Panc1 (cell line): ENCODE results near the gene KRT5. TPM values are rescaled to one million over a fixed set of nuclear protein-coding genes. Genes with fewer than 3 reads are reported as not detected.

Experiments
- ATAC-seq: fragments of 200-7000 bp; cut with Tn5 transposase; 2 replicates; pipeline ENCODE4 v1.9.1; 2020; ENCODE audit warnings: mild to moderate bottlenecking, moderate library complexity
- BruUV-seq: library from RNA; stranded (reverse); fragments of 400-500 nt; replicated peaks from 2 replicates; lab custom pipeline; 2021; lab: Mats Ljungman, UMichigan
- CTCF ChIA-PET: fragments of 300-600 bp; sonication (Branson Sonifier 250); formaldehyde crosslinking; loops from one replicate; lab custom pipeline; 2022; ENCODE audit warnings: antibody characterized with exemption; lab: Charles Lee
- POLR2A ChIA-PET: fragments of 300-600 bp; sonication (Branson Sonifier 250); formaldehyde crosslinking; loops from one replicate; lab custom pipeline; 2022; ENCODE audit warnings: antibody characterized with exemption; lab: Charles Lee
- DNase-seq: peaks from one replicate; pipeline ENCODE4 v3.0.0-alpha.2; 2010; ENCODE audit warnings: low read depth, low spot score
- H3K27ac ChIP-seq: 2 replicates; pipeline ENCODE4 v1.5.1; 2011; ENCODE audit warnings: mild to moderate bottlenecking, low read length, inconsistent platforms
- H3K27me3 ChIP-seq: fragments of 200-500 bp; sonication (Bioruptor generic); 2 replicates; pipeline ENCODE4 v1.6.0; 2014; ENCODE audit warnings: low read length, inconsistent platforms; ENCODE audit not compliant: control insufficient read depth, insufficient read depth
- H3K36me3 ChIP-seq: fragments of 200-500 bp; sonication (Bioruptor generic); 2 replicates; pipeline ENCODE4 v1.5.1; 2014; ENCODE audit warnings: inconsistent platforms, mild to moderate bottlenecking, low read length, moderate library complexity; ENCODE audit not compliant: control insufficient read depth, insufficient read depth
- H3K4me1 ChIP-seq: 2 replicates; pipeline ENCODE4 v1.5.1; 2011; ENCODE audit warnings: inconsistent platforms, mild to moderate bottlenecking, low read length, moderate library complexity; ENCODE audit not compliant: control insufficient read depth, insufficient read depth
- H3K4me3 ChIP-seq, 2 experiments: 2 replicates each; pipeline ENCODE4 v1.5.1; 2011 to 2012; ENCODE audit warnings: low read depth in 2 of 2, low read length in 2 of 2, mild to moderate bottlenecking in 2 of 2, inconsistent platforms in 1 of 2, moderate library complexity in 1 of 2
- H3K9me3 ChIP-seq: fragments of 200-500 bp; sonication (Bioruptor generic); 2 replicates; pipeline ENCODE4 v1.5.1; 2014; ENCODE audit warnings: low read depth, mild to moderate bottlenecking, inconsistent platforms, low read length, moderate library complexity; ENCODE audit not compliant: control insufficient read depth, insufficient read depth
- POLR2AphosphoS5 ChIP-seq: IDR thresholded peaks from 2 replicates; pipeline ENCODE4 v1.6.1; 2012; ENCODE audit warnings: mild to moderate bottlenecking, low read depth, low read length, moderate library complexity
- SIN3A ChIP-seq: IDR thresholded peaks from 2 replicates; pipeline ENCODE4 v1.6.1; 2012; ENCODE audit warnings: low read depth, mild to moderate bottlenecking, low read length, moderate library complexity, borderline replicate concordance; ENCODE audit not compliant: insufficient read depth
- TCF7L2 ChIP-seq: IDR thresholded peaks from 2 replicates; pipeline ENCODE4 v1.6.1; 2011; ENCODE audit warnings: mild to moderate bottlenecking, low read depth, low read length, inconsistent platforms
- in situ Hi-C: cut with HindIII; loops from 2 replicates; pipeline ENCODE4 v1.10.0; 2016; ENCODE audit warnings: low sequenced_read_pairs, low pct_unique_long_range_greater_than_20kb
- intact Hi-C: fragments of 100-400 bp; cut with micrococcal nuclease; formaldehyde crosslinking; loops from one replicate; pipeline ENCODE4 v1.10.0; 2022; ENCODE audit not compliant: unreplicated experiment
- total RNA-seq: library from RNA; stranded (reverse); gene quantifications from one replicate; pipeline ENCODE4 v1.2.1, GENCODE V29; 2021; ENCODE audit not compliant: unreplicated experiment
- TF ChIP-seq, protein P1 (sequence below), 2 experiments: IDR thresholded peaks; 2 replicates each; pipeline ENCODE4 v1.6.1; 2011 to 2012; ENCODE audit warnings: low read depth in 2 of 2, control low read depth in 1 of 2, low read length in 1 of 2, mild to moderate bottlenecking in 1 of 2, moderate library complexity in 1 of 2; ENCODE audit not compliant: insufficient read depth in 1 of 2
- TF ChIP-seq, protein P2 (sequence below): fragments of 450-650 bp; IDR thresholded peaks from 2 replicates; pipeline ENCODE4 v1.5.1; 2017; ENCODE audit warnings: mild to moderate bottlenecking

Gene KRT5
- total RNA-seq, 1 experiment from 2014 or later, result not detected

DNA sequence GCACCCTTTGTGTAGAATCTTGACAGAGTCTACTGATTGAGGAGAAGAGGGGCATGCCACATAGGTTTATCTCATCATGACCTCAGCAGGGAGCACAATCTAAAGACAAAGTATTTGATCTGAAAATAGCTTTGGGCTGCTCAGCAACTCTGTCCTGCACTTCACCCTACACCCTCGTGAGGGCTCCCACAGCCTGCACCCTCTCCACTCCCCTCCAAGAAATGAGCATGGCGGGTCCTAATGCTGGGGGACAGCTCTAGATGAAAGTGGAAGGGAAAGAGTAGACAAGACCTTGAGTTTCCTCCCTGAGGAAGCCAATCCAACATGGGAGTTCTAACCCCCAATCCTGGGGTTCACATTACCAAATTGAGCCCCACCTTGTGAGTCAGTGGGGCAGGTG lies 10.7 kb upstream of the KRT5 start:
- POLR2A ChIA-PET, result no interaction called here
- no peak overlapping the region for H3K27ac ChIP-seq
- H3K4me3 ChIP-seq, result no peak overlapping the region
- ATAC-seq (no peak), DNase-seq (no peak)
- in situ Hi-C loops (no loop called here), intact Hi-C loops (no loop called here)
- BruUV-seq, result no TSS peak
- H3K4me1 ChIP-seq, result no peaks in the 10 kb centered on the region
- no peaks in the 10 kb centered on the region for H3K27me3 ChIP-seq
- no peaks in the 10 kb centered on the region for H3K9me3 ChIP-seq
- TF ChIP-seq, protein P1, sequence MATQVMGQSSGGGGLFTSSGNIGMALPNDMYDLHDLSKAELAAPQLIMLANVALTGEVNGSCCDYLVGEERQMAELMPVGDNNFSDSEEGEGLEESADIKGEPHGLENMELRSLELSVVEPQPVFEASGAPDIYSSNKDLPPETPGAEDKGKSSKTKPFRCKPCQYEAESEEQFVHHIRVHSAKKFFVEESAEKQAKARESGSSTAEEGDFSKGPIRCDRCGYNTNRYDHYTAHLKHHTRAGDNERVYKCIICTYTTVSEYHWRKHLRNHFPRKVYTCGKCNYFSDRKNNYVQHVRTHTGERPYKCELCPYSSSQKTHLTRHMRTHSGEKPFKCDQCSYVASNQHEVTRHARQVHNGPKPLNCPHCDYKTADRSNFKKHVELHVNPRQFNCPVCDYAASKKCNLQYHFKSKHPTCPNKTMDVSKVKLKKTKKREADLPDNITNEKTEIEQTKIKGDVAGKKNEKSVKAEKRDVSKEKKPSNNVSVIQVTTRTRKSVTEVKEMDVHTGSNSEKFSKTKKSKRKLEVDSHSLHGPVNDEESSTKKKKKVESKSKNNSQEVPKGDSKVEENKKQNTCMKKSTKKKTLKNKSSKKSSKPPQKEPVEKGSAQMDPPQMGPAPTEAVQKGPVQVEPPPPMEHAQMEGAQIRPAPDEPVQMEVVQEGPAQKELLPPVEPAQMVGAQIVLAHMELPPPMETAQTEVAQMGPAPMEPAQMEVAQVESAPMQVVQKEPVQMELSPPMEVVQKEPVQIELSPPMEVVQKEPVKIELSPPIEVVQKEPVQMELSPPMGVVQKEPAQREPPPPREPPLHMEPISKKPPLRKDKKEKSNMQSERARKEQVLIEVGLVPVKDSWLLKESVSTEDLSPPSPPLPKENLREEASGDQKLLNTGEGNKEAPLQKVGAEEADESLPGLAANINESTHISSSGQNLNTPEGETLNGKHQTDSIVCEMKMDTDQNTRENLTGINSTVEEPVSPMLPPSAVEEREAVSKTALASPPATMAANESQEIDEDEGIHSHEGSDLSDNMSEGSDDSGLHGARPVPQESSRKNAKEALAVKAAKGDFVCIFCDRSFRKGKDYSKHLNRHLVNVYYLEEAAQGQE (IDR thresholded peaks at IDR 0.05; ENCODE audit: insufficient read depth in 1 of 2, low read depth in 2 of 2, low read length in 1 of 2), result no peak
- TF ChIP-seq POLR2AphosphoS5, result no peak
- no peak for TF ChIP-seq TCF7L2
- TF ChIP-seq SIN3A, result no peak
- TF ChIP-seq, protein P2, sequence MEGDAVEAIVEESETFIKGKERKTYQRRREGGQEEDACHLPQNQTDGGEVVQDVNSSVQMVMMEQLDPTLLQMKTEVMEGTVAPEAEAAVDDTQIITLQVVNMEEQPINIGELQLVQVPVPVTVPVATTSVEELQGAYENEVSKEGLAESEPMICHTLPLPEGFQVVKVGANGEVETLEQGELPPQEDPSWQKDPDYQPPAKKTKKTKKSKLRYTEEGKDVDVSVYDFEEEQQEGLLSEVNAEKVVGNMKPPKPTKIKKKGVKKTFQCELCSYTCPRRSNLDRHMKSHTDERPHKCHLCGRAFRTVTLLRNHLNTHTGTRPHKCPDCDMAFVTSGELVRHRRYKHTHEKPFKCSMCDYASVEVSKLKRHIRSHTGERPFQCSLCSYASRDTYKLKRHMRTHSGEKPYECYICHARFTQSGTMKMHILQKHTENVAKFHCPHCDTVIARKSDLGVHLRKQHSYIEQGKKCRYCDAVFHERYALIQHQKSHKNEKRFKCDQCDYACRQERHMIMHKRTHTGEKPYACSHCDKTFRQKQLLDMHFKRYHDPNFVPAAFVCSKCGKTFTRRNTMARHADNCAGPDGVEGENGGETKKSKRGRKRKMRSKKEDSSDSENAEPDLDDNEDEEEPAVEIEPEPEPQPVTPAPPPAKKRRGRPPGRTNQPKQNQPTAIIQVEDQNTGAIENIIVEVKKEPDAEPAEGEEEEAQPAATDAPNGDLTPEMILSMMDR, result no peak
- no peaks in the 10 kb centered on the region for H3K36me3 ChIP-seq
- CTCF ChIA-PET, result interaction anchor here (1.3 kb wide), 1 partner anchor 335 kb away, joined by 3 read pairs; no protein-coding TSS in a partner anchor

DNA sequence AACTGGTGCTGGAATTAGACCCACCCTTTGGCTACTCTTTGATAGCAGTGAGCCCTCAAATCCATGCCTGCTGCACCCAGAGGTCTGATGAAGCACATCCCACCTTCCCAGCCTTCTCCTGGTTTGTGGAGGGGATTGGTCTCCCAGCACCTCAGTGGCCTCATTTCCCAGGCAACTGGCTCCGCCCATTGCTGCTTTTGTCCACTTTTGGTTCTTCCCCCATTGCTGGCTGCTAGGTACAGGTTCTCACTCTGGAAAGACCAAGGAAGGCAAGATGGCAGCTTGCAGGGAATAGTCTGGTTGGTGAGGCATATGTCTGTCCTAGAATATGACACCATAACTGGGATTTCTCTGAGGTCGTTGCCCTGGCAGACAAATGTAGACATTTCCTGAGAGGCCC lies 10.2 kb upstream of the KRT5 start:
- H3K4me1 ChIP-seq, result no peaks in the 10 kb centered on the region
- no peaks in the 10 kb centered on the region for H3K36me3 ChIP-seq
- TF ChIP-seq, protein P2, result no peak
- TF ChIP-seq SIN3A, result no peak
- TF ChIP-seq POLR2AphosphoS5, result no peak
- TF ChIP-seq, protein P1 (IDR thresholded peaks at IDR 0.05; ENCODE audit: insufficient read depth in 1 of 2, low read depth in 2 of 2, low read length in 1 of 2), result no peak
- TF ChIP-seq TCF7L2, result no peak
- no TSS peak for BruUV-seq
- H3K27me3 ChIP-seq, result no peaks in the 10 kb centered on the region
- no peak overlapping the region for H3K4me3 ChIP-seq
- H3K9me3 ChIP-seq, result no peaks in the 10 kb centered on the region
- ATAC-seq (no peak), DNase-seq (no peak)
- intact Hi-C loops, result no loop called here
- POLR2A ChIA-PET, result no interaction called here
- no peak overlapping the region for H3K27ac ChIP-seq
- in situ Hi-C loops, result no loop called here
- CTCF ChIA-PET, result no interaction called here
